Measurements from ENCODE around the gene ZWILCH. TPM values are rescaled to one million over a fixed set of nuclear protein-coding genes. Genes with fewer than 3 reads are reported as not detected.

The ZWILCH gene
- total and polyA plus RNA-seq, 9 of the 15 experiments (the other 6 are each of a cell fraction or from before 2014, with no cell fraction given), result 32.8 to 94.2 (median 52.1) TPM

DNA sequence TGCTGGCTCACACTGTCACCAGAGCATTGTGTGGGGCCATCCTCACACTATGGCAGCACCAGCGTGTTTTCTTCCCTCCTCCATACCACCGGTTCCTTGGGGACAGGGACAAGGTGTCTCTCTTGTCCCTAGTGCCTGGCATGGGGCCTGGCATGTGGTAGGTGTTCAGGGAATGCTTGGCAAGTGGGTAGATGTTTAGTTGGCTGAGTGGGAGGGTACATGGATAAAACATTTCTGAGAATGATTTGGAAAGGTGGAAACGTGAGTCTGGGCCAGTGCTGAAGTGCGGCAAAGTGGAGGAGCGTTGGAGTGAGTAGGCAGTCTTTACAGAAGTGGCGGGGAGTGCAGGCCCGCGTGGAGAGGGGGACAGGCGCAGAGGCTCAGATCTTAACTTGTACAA lies 22.6 kb upstream of the ZWILCH start:
- POLR2A ChIA-PET, result no interaction called here
- FAIRE-seq (no peak), DNase-seq (ENCODE audit: extremely low read depth in 1 of 4, low spot score in 3 of 4) (no peak), ATAC-seq (no peak)
- Histone ChIP-seq H3K27ac (ENCODE audit: extremely low read depth, low read depth, low read length) (no peak overlapping the region), H3K79me2 (ENCODE audit: control insufficient read depth, insufficient read depth, low read length) (no peaks in the 10 kb centered on the region), H3K9ac (ENCODE audit: insufficient read depth in 1 of 2, low read depth in 2 of 2, low read length in 2 of 2) (no peak overlapping the region), H3K4me3 (no peak overlapping the region), H3K27me3 (ENCODE audit: control insufficient read depth in 2 of 2, insufficient read depth in 2 of 2, low read length in 2 of 2) (no peaks in the 10 kb centered on the region), H3K36me3 (ENCODE audit: control insufficient read depth, insufficient read depth, low read length) (peaks cover 47% of the 10 kb centered on the region), H3K4me2 (ENCODE audit: insufficient read depth, low read length) (no peak overlapping the region), H4K20me1 (replicated peaks; ENCODE audit: control insufficient read depth, insufficient read depth, low read length) (no peaks in the 10 kb centered on the region; the same call in 1 of the 2 replicates), H2AFZ (ENCODE audit: low read depth, low read length) (no peak overlapping the region), H3K9me3 (replicated peaks; ENCODE audit: control insufficient read depth, insufficient read depth, low read depth, low read length) (no peaks in the 10 kb centered on the region), H3K4me1 (replicated peaks in 1 of 2; ENCODE audit: control insufficient read depth in 2 of 2, insufficient read depth in 2 of 2, low read length in 2 of 2) (peaks cover 9 to 13% of the 10 kb centered on the region in 2 experiments; a peak in 3 of 5 replicates), H3K9me1 (ENCODE audit: control insufficient read depth, insufficient read depth, low read length) (peaks cover 3% of the 10 kb centered on the region)
- no TSS peak for BruUV-seq (replicated peaks)
- in situ Hi-C loops (cut with MboI), result loop anchor here (5.0 kb wide), 1 partner anchor 95 kb away; the partner anchor contains the start of gene MAP2K1
- TF ChIP-seq ZNF253 (CRISPR knock-in tag; conservative IDR thresholded peaks at IDR 0.05) (no peak), NFIX (CRISPR knock-in tag; IDR thresholded peaks at IDR 0.05; ENCODE audit: low read depth) (no peak)
- CTCF ChIA-PET (ENCODE audit: low intra/inter-chr PET ratio), result no interaction called here
- 87% methylated on average over 9 of the region's 9 CpGs for WGBS (ENCODE audit: insufficient coverage, low coverage, missing lambda C conversion rate)
- intact Hi-C loops (cut with micrococcal nuclease), result no loop called here

- Histone ChIP-seq H3K9me3 (replicated peaks; ENCODE audit: control insufficient read depth, insufficient read depth, low read depth, low read length) (no peaks in the 10 kb centered on the region), H3K36me3 (ENCODE audit: control insufficient read depth, insufficient read depth, low read length) (peaks cover 53% of the 10 kb centered on the region), H3K4me1 (replicated peaks in 1 of 2; ENCODE audit: control insufficient read depth in 2 of 2, insufficient read depth in 2 of 2, low read length in 2 of 2) (peaks cover 9 to 13% of the 10 kb centered on the region in 2 experiments; a peak in 3 of 5 replicates), H3K4me2 (ENCODE audit: insufficient read depth, low read length) (no peak overlapping the region), H2AFZ (ENCODE audit: low read depth, low read length) (no peak overlapping the region), H4K20me1 (replicated peaks; ENCODE audit: control insufficient read depth, insufficient read depth, low read length) (no peaks in the 10 kb centered on the region), H3K27ac (ENCODE audit: extremely low read depth, low read depth, low read length) (no peak overlapping the region), H3K4me3 (no peak overlapping the region), H3K79me2 (ENCODE audit: control insufficient read depth, insufficient read depth, low read length) (no peaks in the 10 kb centered on the region), H3K9me1 (ENCODE audit: control insufficient read depth, insufficient read depth, low read length) (peaks cover 3% of the 10 kb centered on the region), H3K27me3 (ENCODE audit: control insufficient read depth in 2 of 2, insufficient read depth in 2 of 2, low read length in 2 of 2) (no peaks in the 10 kb centered on the region), H3K9ac (ENCODE audit: insufficient read depth in 1 of 2, low read depth in 2 of 2, low read length in 2 of 2) (no peak overlapping the region)
- ATAC-seq (no peak), DNase-seq (ENCODE audit: extremely low read depth in 1 of 4, low spot score in 3 of 4) (peak in 1 of 4 experiments; percentile 4), FAIRE-seq (no peak)
- in situ Hi-C loops (cut with MboI), result loop anchor here (5.0 kb wide), 1 partner anchor 96 kb away; the partner anchor contains the start of gene MAP2K1
- intact Hi-C loops (cut with micrococcal nuclease), result no loop called here
- CTCF ChIA-PET (ENCODE audit: low intra/inter-chr PET ratio), result no interaction called here
- TF ChIP-seq THRAP3 (IDR thresholded peaks at IDR 0.05; ENCODE audit: borderline replicate concordance) (no peak), CLOCK (CRISPR knock-in tag; IDR thresholded peaks at IDR 0.05; ENCODE audit: borderline replicate concordance) (no peak), SMARCA4 (IDR thresholded peaks at IDR 0.05) (no peak), BMI1 (IDR thresholded peaks at IDR 0.05; ENCODE audit: low read length) (no peak), CHCHD3 (CRISPR knock-in tag; IDR thresholded peaks at IDR 0.05) (no peak), ZNF354B (CRISPR knock-in tag; IDR thresholded peaks at IDR 0.05) (no peak)
- 81% methylated on average over 3 of the region's 3 CpGs for WGBS (ENCODE audit: insufficient coverage, low coverage, missing lambda C conversion rate)
- POLR2A ChIA-PET, result no interaction called here
- no TSS peak for BruUV-seq (replicated peaks)
Observed at GRCh38 chr15:66483131-66483566, 22.0 kb upstream of the ZWILCH start.
